Heart right ventricle (tissue), 16 donors: ENCODE data around the gene SND1. TPM values are rescaled to one million over a fixed set of nuclear protein-coding genes. Genes with fewer than 3 reads are reported as not detected.

Source experiments
- ATAC-seq, 8 donors: fragments of 200-7000 bp; cut with Tn5 transposase; one replicate each; pipeline ENCODE4 v1.9.1; 2020; ENCODE audit warnings: mild to moderate bottlenecking in 8 of 8, moderate library complexity in 8 of 8, moderate number of reproducible peaks in 1 of 8
- DNase-seq, 2 donors: peaks; one replicate each; pipeline ENCODE4 v3.0.0-alpha.2; 2020
- H3K27ac ChIP-seq, 10 donors: fragments of 200-600 bp; sonication (generic) in 2 of 10; one replicate each; pipeline versions ENCODE4 v1.5.0 to v1.8.0; 2020 to 2022; ENCODE audit warnings: mild to moderate bottlenecking in 3 of 10
- H3K27me3 ChIP-seq, 7 donors: fragments of 200-600 bp; one replicate each; pipeline ENCODE4 v1.8.0; 2021 to 2022; ENCODE audit warnings: mild to moderate bottlenecking in 2 of 7
- H3K36me3 ChIP-seq, 9 donors: fragments of 200-600 bp; sonication (generic) in 1 of 9; one replicate each; pipeline versions ENCODE4 v1.5.0 to v1.8.0; 2020 to 2022; ENCODE audit warnings: mild to moderate bottlenecking in 2 of 9
- H3K4me1 ChIP-seq, 9 donors: fragments of 200-600 bp; sonication (generic) in 1 of 9; one replicate each; pipeline versions ENCODE4 v1.5.0 to v1.8.0; 2020 to 2022; ENCODE audit warnings: mild to moderate bottlenecking in 4 of 9
- H3K4me3 ChIP-seq, 10 donors: fragments of 200-600 bp; sonication (generic) in 2 of 10; one replicate each; pipeline versions ENCODE4 v1.5.0 to v1.8.0; 2020 to 2022; ENCODE audit warnings: mild to moderate bottlenecking in 7 of 10, moderate library complexity in 2 of 10
- H3K9me3 ChIP-seq, 11 donors: fragments of 200-600 bp in 10 of 11; sonication (generic) in 2 of 11; one replicate each; pipeline versions ENCODE4 v1.5.0 to v1.8.0; 2013 to 2022; ENCODE audit warnings: mild to moderate bottlenecking in 2 of 11, control low read depth in 1 of 11, moderate library complexity in 1 of 11
- CTCF ChIP-seq, 9 donors: fragments of 200-600 bp; sonication (generic) in 2 of 9; IDR thresholded peaks; one replicate each; pipeline versions ENCODE4 v1.5.0 to v1.8.0; 2021 to 2022; ENCODE audit warnings: antibody characterized with exemption in 9 of 9, mild to moderate bottlenecking in 5 of 9, moderate library complexity in 1 of 9
- WGBS, 2 donors: extraction: QIAGEN DNeasy Blood & Tissue Kit; methylation state at CpG; one replicate each; pipeline ENCODE4 v1.1.7; 2013; ENCODE audit warnings: inconsistent platforms in 1 of 2; 5-methylcytosine and 5-hydroxymethylcytosine counted together
- intact Hi-C, 10 donors: fragments of 100-400 bp; cut with DNase I; formaldehyde crosslinking; loops; one replicate each; pipeline versions ENCODE4 v1.11.1 to v1.14.2; 2022
- microRNA-seq, 2 donors: library from miRNA; unstranded; fragments of <30 nt; microRNA quantifications; one replicate each; pipeline ENCODE4 v1.2.0, GENCODE V29; 2021
- polyA plus RNA-seq, 2 donors: library from polyadenylated mRNA; stranded (reverse); fragments of 200-250 nt; gene quantifications; one replicate each; pipeline ENCODE4 v1.2.3, GENCODE V29; 2013
- total RNA-seq, 10 donors: library from RNA; stranded (reverse); fragmentation: NEBNext Ultra II Directional in 3 of 10; extraction: Animal tissue kit (Norgen Biotek cat#: 25700) in 3 of 10; gene quantifications; one replicate each; pipeline versions ENCODE4 v1.2.1 to v1.2.4, GENCODE V29; 2021 to 2023
- donor health status: Arrhythmogenic right ventricular cardiomyopathy.
- donor health status: ischemic (EF 13 %, LVEDD 7.1; RV severe dilation, severe dysfunction).
- donor health status: healthy with polysubstance abuse.
- donor health status: DM: no; HTN: yes; CAD: no.
- donor health status: DM: no; HTN: no; CAD: no.
- donor health status: ischemic (EF 25% LVEDD 6.9; RV normal size, moderate dysfunction).
- donor health status: ischemic (EF 25% LVEDD 5.7; RV mildly dilated, moderate dysfunction).
- donor health status: healthy.
- donor health status: DM: yes; HTN: yes; CAD: no.
- donor health status: Ischemic cardiomyopathy.
- donor health status: ischemic (EF 35%, LVEDD 5.7; RV mildly dilated, moderate dysfunction).
- donor health status: nonischemic (EF 11% LVEDD 7.7; RV severe dilation, severe dysfunction).
- donor health status: DM: yes; HTN: yes; CAD: no.
- donor health status: PGD.
- donor health status: ischemic (EF 29% LVEDD 5.4; RV normal size, mild dysfunction).
- donor health status: nonischemic (EF 23%, LVEDD 6.1; RV moderate dilation, normal function).

SND1 gene
- total and polyA plus RNA-seq, 12 donors = 39.9 to 107 (median 80.8) TPM

GRCh38 chr7:128136215-128136597 is 484.2 kb downstream of the SND1 start:
- no peaks in the 10 kb centered on the region for H3K36me3 ChIP-seq
- intact Hi-C loops = loop anchor here in 9 of 10 donors (2.0 to 10.0 kb wide), 5 partner anchors 59 to 429 kb away; no protein-coding TSS in a partner anchor
- peaks cover 4 to 39% (median 15%) of the 10 kb centered on the region in 9 donors for H3K4me1 ChIP-seq
- no peak for TF ChIP-seq CTCF (IDR thresholded peaks at IDR 0.05)
- peak in 4 of 8 donors; percentile 5 to 39 (median 28) for ATAC-seq
- WGBS, 2 donors = 4 to 6% methylated on average over 22 of the region's 22 CpGs
- H3K27me3 ChIP-seq = peaks cover 0 to 80% (median 55%) of the 10 kb centered on the region in 7 donors
- no peak overlapping the region for H3K27ac ChIP-seq
- H3K4me3 ChIP-seq = peak overlapping the region; percentile 9 to 66 (median 59)
- peaks cover 0 to 13% (median 0%) of the 10 kb centered on the region in 11 donors for H3K9me3 ChIP-seq
- DNase-seq = no peak

DNA sequence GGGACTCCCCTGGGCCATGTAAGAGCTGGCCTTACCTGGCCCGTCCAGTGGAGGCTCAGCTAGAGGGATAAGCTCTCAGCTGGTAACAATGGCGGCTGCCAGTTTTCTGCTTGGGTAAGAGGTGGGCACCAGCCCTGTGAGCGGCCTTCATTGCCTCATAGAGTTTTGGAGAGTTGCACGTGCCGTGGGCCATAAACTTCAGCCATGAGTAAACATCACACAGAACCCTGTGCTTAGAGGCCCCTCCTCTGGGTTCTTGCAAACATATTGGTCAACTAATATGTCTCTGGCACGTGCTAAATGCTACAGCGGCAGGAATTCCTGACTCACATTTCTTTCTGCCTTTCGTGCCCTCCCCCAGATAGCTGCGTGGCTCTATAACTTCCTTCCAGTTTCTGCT is 485.2 kb downstream of the SND1 start:
- no peak overlapping the region for H3K4me3 ChIP-seq
- no peak overlapping the region for H3K27ac ChIP-seq
- TF ChIP-seq CTCF (IDR thresholded peaks at IDR 0.05) = no peak
- peaks cover 0 to 13% (median 0%) of the 10 kb centered on the region in 11 donors for H3K9me3 ChIP-seq
- 62 to 64% methylated on average over 9 of the region's 9 CpGs for WGBS, 2 donors
- no peaks in the 10 kb centered on the region for H3K36me3 ChIP-seq
- DNase-seq (no peak), ATAC-seq (no peak)
- intact Hi-C loops = loop anchor here in 9 of 10 donors (2.0 to 10.0 kb wide), 5 partner anchors 58 to 430 kb away; no protein-coding TSS in a partner anchor
- H3K4me1 ChIP-seq = peaks cover 4 to 29% (median 15%) of the 10 kb centered on the region in 9 donors
- peaks cover 0 to 82% (median 52%) of the 10 kb centered on the region in 7 donors for H3K27me3 ChIP-seq

DNA sequence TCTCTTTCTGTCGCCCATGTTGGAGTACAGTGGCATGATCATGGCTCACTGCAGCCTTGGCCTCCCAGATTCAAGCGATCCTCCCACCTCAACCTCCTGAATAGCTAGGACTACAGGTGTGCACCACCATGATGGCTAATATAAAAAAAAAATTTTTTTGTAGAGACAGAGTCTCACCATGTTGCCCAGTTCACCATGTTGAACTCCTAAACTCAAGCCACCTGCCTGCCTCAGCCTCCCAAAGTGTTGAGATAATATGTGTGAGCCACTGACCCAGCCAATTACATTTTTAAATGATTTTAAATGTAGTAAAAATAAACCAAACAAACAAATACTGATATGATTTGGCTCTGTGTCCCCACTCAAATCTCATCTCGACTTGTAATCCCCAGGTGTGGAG is 487.4 kb downstream of the SND1 start:
- no peak for TF ChIP-seq CTCF (IDR thresholded peaks at IDR 0.05)
- DNase-seq = no peak
- Histone ChIP-seq H3K27me3 (peaks cover 0 to 67% (median 39%) of the 10 kb centered on the region in 7 donors), H3K36me3 (no peaks in the 10 kb centered on the region), H3K27ac (no peak overlapping the region), H3K4me1 (peaks cover 4 to 18% (median 15%) of the 10 kb centered on the region in 9 donors), H3K4me3 (no peak overlapping the region), H3K9me3 (peaks cover 0 to 32% (median 10%) of the 10 kb centered on the region in 11 donors)
- intact Hi-C loops = loop anchor here in 7 of 10 donors (5.0 to 10.0 kb wide), 4 partner anchors 55 to 432 kb away; no protein-coding TSS in a partner anchor
- no peak for ATAC-seq
- 63 to 67% methylated on average over 3 of the region's 3 CpGs for WGBS, 2 donors

DNA sequence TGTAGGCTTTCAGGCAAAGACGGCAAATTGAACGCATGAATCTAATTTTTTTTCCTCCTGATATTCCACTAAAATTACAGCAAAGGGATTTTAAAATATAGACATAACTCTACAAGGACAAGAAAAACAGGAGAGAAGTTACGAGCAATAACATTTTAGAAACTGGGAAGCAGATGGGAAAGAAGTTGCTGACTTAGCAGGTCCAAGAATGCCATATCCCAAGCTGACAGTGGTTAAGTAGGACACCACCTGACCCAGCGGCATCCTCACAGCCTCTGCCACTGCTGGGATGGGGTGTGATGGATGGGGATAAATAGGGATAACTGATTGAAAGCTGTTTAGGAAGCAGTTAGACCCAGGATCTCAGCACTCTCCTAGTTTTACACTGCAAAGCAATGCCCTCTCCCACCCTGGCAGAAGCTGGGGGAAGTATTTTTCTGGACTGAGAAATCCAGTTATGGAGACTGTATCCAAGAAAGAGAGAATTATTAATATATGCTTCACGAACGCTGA is 489.7 kb downstream of the SND1 start:
- DNase-seq (no peak), ATAC-seq (no peak)
- no peak for TF ChIP-seq CTCF (IDR thresholded peaks at IDR 0.05)
- Histone ChIP-seq H3K36me3 (no peaks in the 10 kb centered on the region), H3K27ac (no peak overlapping the region), H3K9me3 (peaks cover 0 to 34% (median 10%) of the 10 kb centered on the region in 11 donors), H3K4me1 (no peaks in the 10 kb centered on the region), H3K4me3 (no peak overlapping the region), H3K27me3 (peaks cover 0 to 65% (median 21%) of the 10 kb centered on the region in 7 donors)
- 88 to 92% methylated on average over 6 of the region's 6 CpGs for WGBS, 2 donors
- intact Hi-C loops = no loop called here

Small RNAs within 50 kb of the gene (microRNA-seq; reads per million reads assigned to microRNA genes)
- 0 reads per million in 2 donors for gene MIR593

Other genes starting within 250 kb of the SND1 start
- gene GCC1, start 66.6 kb upstream of the SND1 start, total RNA-seq = 1 to 10 TPM; 5.7 to 8.9 (median 7.1) TPM
- 1 to 10 TPM; 1.8 to 5.3 TPM for gene GCC1, start 66.6 kb upstream of the SND1 start, polyA plus RNA-seq
- 100 to 1,000 TPM in 2 of 10 donors, 10 to 100 TPM in 8; 84.8 to 107 (median 90.9) TPM for gene ARF5, start 63.8 kb upstream of the SND1 start, total RNA-seq
- 100 to 1,000 TPM; 132 to 185 TPM for gene ARF5, start 63.8 kb upstream of the SND1 start, polyA plus RNA-seq
- under 1 TPM in 2 of 10 donors, not detected in 8; 0.71 to 0.79 TPM for gene FSCN3, start 58.5 kb upstream of the SND1 start, total RNA-seq
- under 1 TPM; 0.13 to 0.88 TPM for gene FSCN3, start 58.5 kb upstream of the SND1 start, polyA plus RNA-seq
- not detected for gene PAX4, start 34.1 kb upstream of the SND1 start, total RNA-seq
- gene PAX4, start 34.1 kb upstream of the SND1 start, polyA plus RNA-seq = not detected